HL-60 (cell line): ENCODE results near the gene UVSSA.

ENCODE experiments used
- DNase-seq, 2 experiments: peaks; one replicate each; pipeline ENCODE4 v3.0.0-alpha.2; 2010 to 2020; ENCODE audit warnings: low read depth in 1 of 2, low spot score in 1 of 2
- H3K27ac ChIP-seq: fragments of 250-450 bp; sonication (Bioruptor Pico); replicated peaks from 2 replicates; pipeline ENCODE4 v1.5.1; 2020; ENCODE audit warnings: mild to moderate bottlenecking, moderate library complexity
- H3K27me3 ChIP-seq: fragments of 250-450 bp; sonication (Bioruptor Pico); 2 replicates; pipeline ENCODE4 v1.5.1; 2021; ENCODE audit warnings: mild to moderate bottlenecking, moderate library complexity; ENCODE audit not compliant: insufficient read depth, poor library complexity, severe bottlenecking
- H3K4me3 ChIP-seq: replicated peaks from 2 replicates; pipeline ENCODE4 v1.5.1; 2011; ENCODE audit warnings: mild to moderate bottlenecking, control low read depth, low read length; ENCODE audit not compliant: insufficient read depth
- CTCF ChIP-seq: IDR thresholded peaks from one replicate; pipeline ENCODE4 v1.5.1; 2011; ENCODE audit warnings: low read length, control low read depth, inconsistent platforms; ENCODE audit not compliant: insufficient read depth
- GABPA ChIP-seq: IDR thresholded peaks from 2 replicates; pipeline ENCODE4 v1.6.1; 2012; ENCODE audit warnings: low read depth
- POLR2AphosphoS5 ChIP-seq: IDR thresholded peaks from 2 replicates; pipeline ENCODE4 v1.6.1; 2012; ENCODE audit warnings: low read depth
- REST ChIP-seq: IDR thresholded peaks from 2 replicates; pipeline ENCODE4 v1.6.1; 2012; ENCODE audit warnings: low read depth; ENCODE audit not compliant: insufficient replicate concordance
- SPI1 ChIP-seq: IDR thresholded peaks from 2 replicates; pipeline ENCODE4 v1.6.1; 2012; ENCODE audit warnings: low read depth, mild to moderate bottlenecking, borderline replicate concordance

UVSSA gene

GRCh38 chr4:1316537-1317168, 30.4 kb upstream of the UVSSA start:
- H3K4me3 ChIP-seq, result no peak overlapping the region
- DNase-seq, result no peak
- no peak for TF ChIP-seq SPI1
- no peak for TF ChIP-seq GABPA
- no peak for TF ChIP-seq POLR2AphosphoS5
- no peak for TF ChIP-seq REST
- TF ChIP-seq CTCF, result no peak
- no peak overlapping the region for H3K27ac ChIP-seq
- no peaks in the 10 kb centered on the region for H3K27me3 ChIP-seq

GRCh38 chr4:1317177-1318045, 29.6 kb upstream of the UVSSA start:
- H3K27ac ChIP-seq, result no peak overlapping the region
- DNase-seq, result no peak
- TF ChIP-seq SPI1, result no peak
- no peak overlapping the region for H3K4me3 ChIP-seq
- no peaks in the 10 kb centered on the region for H3K27me3 ChIP-seq

GRCh38 chr4:1318046-1318375, 29.0 kb upstream of the UVSSA start:
- TF ChIP-seq GABPA (no peak), REST (no peak), SPI1 (no peak), CTCF (no peak), POLR2AphosphoS5 (no peak)
- H3K4me3 ChIP-seq, result no peak overlapping the region
- no peaks in the 10 kb centered on the region for H3K27me3 ChIP-seq
- no peak overlapping the region for H3K27ac ChIP-seq
- DNase-seq, result no peak

- no peak for DNase-seq
- H3K27ac ChIP-seq, result no peak overlapping the region
- H3K27me3 ChIP-seq, result no peaks in the 10 kb centered on the region
- no peak overlapping the region for H3K4me3 ChIP-seq
- TF ChIP-seq CTCF (no peak), POLR2AphosphoS5 (no peak), GABPA (no peak), SPI1 (no peak), REST (no peak)
Observed at GRCh38 chr4:1318488-1319213, 28.4 kb upstream of the UVSSA start.
